ENCODE results near the gene ELMOD3. TPM values are rescaled to one million over a fixed set of nuclear protein-coding genes. Genes with fewer than 3 reads are reported as not detected.
A peak's percentile ranks its signal among the peaks of the same experiment; 100 is the strongest.

ELMOD3 gene
- total RNA-seq, 1 donor from 2014 or later: 21.5 TPM

DNA sequence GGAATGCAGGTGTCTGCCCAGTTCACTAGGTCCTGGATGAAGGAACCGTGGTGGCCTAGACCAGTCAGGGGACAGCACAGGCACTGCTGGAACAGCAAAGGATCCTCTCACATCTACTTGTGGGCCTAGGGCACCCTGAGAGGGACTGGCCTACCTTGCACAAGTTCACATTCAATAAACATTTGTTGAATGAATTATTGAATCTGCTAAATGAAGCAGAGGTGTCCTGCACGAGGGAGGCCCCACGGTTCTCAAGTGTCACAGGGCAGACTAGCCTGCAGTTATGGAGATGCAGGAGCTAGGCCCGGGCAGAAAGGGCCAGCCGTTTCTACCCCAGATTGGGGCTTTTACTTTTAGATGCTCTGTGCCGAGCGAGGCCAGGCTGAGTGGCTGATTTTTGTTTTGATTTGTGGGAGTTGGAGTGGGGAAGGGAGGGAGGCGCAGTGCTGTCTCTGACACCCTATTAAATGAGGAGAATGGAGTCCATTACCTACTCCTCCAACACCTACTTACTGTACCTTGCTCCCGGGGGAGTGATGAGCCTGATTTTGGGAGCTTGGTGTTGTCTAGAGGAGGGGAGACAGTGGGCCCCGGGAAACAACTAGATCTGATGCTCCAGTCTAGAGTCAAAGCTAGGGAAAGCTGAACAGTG is 82.4 kb downstream of the ELMOD3 start:
- Histone ChIP-seq H4K20me1 (ENCODE audit: low read depth) (no peaks in the 10 kb centered on the region), H3K9ac (no peak overlapping the region), H3F3A (ENCODE audit: low read depth) (peaks cover 17% of the 10 kb centered on the region), H3K4me3 (peak overlapping the region; percentile 49), H3K79me2 (ENCODE audit: low read depth) (no peaks in the 10 kb centered on the region), H3K36me3 (no peaks in the 10 kb centered on the region), H3K9me3 (ENCODE audit: low read depth) (no peaks in the 10 kb centered on the region), H2AFZ (replicated peaks) (peak overlapping the region; percentile 88), H3K27me3 (peaks cover 11% of the 10 kb centered on the region), H3K4me1 (peaks cover 12% of the 10 kb centered on the region), H3K27ac (no peak overlapping the region), H3K4me2 (peak overlapping the region; percentile 83)
- no peak for DNase-seq (ENCODE audit: low spot score)
- no peaks in the 10 kb centered on the region for H3K9me3 Mint-ChIP-seq
- H3K4me3 Mint-ChIP-seq: peak overlapping the region; percentile 73
- H3K36me3 Mint-ChIP-seq: no peaks in the 10 kb centered on the region
- peaks cover 51% of the 10 kb centered on the region for H3K4me1 Mint-ChIP-seq
- H3K27me3 Mint-ChIP-seq (ENCODE audit: insufficient read depth, low read depth): peaks cover 13% of the 10 kb centered on the region
- TF ChIP-seq, protein P1, sequence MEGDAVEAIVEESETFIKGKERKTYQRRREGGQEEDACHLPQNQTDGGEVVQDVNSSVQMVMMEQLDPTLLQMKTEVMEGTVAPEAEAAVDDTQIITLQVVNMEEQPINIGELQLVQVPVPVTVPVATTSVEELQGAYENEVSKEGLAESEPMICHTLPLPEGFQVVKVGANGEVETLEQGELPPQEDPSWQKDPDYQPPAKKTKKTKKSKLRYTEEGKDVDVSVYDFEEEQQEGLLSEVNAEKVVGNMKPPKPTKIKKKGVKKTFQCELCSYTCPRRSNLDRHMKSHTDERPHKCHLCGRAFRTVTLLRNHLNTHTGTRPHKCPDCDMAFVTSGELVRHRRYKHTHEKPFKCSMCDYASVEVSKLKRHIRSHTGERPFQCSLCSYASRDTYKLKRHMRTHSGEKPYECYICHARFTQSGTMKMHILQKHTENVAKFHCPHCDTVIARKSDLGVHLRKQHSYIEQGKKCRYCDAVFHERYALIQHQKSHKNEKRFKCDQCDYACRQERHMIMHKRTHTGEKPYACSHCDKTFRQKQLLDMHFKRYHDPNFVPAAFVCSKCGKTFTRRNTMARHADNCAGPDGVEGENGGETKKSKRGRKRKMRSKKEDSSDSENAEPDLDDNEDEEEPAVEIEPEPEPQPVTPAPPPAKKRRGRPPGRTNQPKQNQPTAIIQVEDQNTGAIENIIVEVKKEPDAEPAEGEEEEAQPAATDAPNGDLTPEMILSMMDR (IDR thresholded peaks at IDR 0.05): no peak
- TF ChIP-seq EZH2 (IDR thresholded peaks at IDR 0.05) (no peak), EZH2phosphoT487 (IDR thresholded peaks at IDR 0.05) (no peak)
- H3K27ac Mint-ChIP-seq: peak overlapping the region; percentile 98

- Mint-ChIP-seq H3K36me3 (no peaks in the 10 kb centered on the region), H3K4me3 (peak overlapping the region; percentile 78), H3K27me3 (ENCODE audit: insufficient read depth, low read depth) (peaks cover 13% of the 10 kb centered on the region), H3K27ac (peak overlapping the region; percentile 98), H3K9me3 (no peaks in the 10 kb centered on the region), H3K4me1 (peaks cover 49% of the 10 kb centered on the region)
- H3K27me3 ChIP-seq: peaks cover 11% of the 10 kb centered on the region
- no peak overlapping the region for H3K27ac ChIP-seq
- TF ChIP-seq, protein P1 (IDR thresholded peaks at IDR 0.05): no peak
- no peak for TF ChIP-seq EZH2 (IDR thresholded peaks at IDR 0.05)
- no peak for TF ChIP-seq EZH2phosphoT487 (IDR thresholded peaks at IDR 0.05)
- H3K9me3 ChIP-seq (ENCODE audit: low read depth): no peaks in the 10 kb centered on the region
- peak overlapping the region; percentile 83 for H3K4me2 ChIP-seq
- no peaks in the 10 kb centered on the region for H4K20me1 ChIP-seq (ENCODE audit: low read depth)
- peak overlapping the region; percentile 88 for H2AFZ ChIP-seq (replicated peaks)
- peak overlapping the region; percentile 49 for H3K4me3 ChIP-seq
- H3K4me1 ChIP-seq: peaks cover 11% of the 10 kb centered on the region
- H3F3A ChIP-seq (ENCODE audit: low read depth): peaks cover 17% of the 10 kb centered on the region
- DNase-seq (ENCODE audit: low spot score): peak; percentile 70
- no peaks in the 10 kb centered on the region for H3K79me2 ChIP-seq (ENCODE audit: low read depth)
- no peak overlapping the region for H3K9ac ChIP-seq
- no peaks in the 10 kb centered on the region for H3K36me3 ChIP-seq
Observed at GRCh38 chr2:85437488-85438200, 83.1 kb downstream of the ELMOD3 start.

DNA sequence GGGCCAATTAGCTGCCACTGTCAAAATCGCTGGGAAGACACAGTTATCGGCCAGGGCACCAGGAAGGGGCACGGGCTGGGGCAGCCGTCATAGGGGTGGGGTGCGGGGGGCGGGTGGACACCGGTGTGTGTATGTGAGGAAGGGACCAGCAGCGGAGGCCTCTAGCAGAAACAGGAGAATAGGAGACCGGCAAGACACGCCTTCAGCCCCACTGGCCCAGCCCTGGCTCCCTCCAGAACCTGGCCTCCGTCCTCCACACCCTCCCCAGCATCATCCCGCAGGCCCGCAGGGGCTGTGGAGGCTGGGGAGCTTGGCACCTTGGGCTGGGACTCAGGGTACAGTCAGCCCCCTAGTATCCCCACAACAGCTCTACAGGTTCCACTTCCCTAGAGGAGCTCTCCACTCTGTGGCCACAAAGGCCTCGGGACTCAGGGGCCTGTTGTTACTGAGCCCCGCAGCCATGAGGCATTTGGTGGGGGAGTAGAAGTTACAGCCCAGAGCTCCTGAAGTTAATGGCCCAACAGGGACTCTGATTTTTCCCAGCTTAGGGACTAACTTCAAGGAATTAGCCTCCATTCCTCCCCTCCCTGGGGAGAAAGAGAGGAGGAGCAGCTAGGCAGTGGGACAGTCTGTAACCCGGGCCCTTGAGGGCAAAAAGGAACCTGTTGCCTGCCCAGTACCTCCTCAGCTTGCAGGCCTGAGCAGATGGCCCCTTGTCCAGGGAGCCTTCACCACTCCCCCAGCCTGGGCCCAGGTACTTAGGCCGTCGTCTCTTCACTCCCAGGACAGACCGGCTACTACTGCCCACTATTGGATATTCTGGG is 83.8 kb downstream of the ELMOD3 start:
- H3K36me3 Mint-ChIP-seq: no peaks in the 10 kb centered on the region
- no peaks in the 10 kb centered on the region for H3K36me3 ChIP-seq
- peak overlapping the region; percentile 83 for H3K4me2 ChIP-seq
- peaks cover 17% of the 10 kb centered on the region for H3F3A ChIP-seq (ENCODE audit: low read depth)
- DNase-seq (ENCODE audit: low spot score): no peak
- H3K9ac ChIP-seq: no peak overlapping the region
- H2AFZ ChIP-seq (replicated peaks): peak overlapping the region; percentile 88
- peaks cover 11% of the 10 kb centered on the region for H3K4me1 ChIP-seq
- TF ChIP-seq, protein P1 (IDR thresholded peaks at IDR 0.05): no peak
- no peak for TF ChIP-seq EZH2 (IDR thresholded peaks at IDR 0.05)
- no peak for TF ChIP-seq EZH2phosphoT487 (IDR thresholded peaks at IDR 0.05)
- no peaks in the 10 kb centered on the region for H4K20me1 ChIP-seq (ENCODE audit: low read depth)
- no peaks in the 10 kb centered on the region for H3K9me3 Mint-ChIP-seq
- peak overlapping the region; percentile 78 for H3K4me3 Mint-ChIP-seq
- no peaks in the 10 kb centered on the region for H3K79me2 ChIP-seq (ENCODE audit: low read depth)
- peak overlapping the region; percentile 49 for H3K4me3 ChIP-seq
- H3K9me3 ChIP-seq (ENCODE audit: low read depth): no peaks in the 10 kb centered on the region
- no peak overlapping the region for H3K27ac ChIP-seq
- peaks cover 11% of the 10 kb centered on the region for H3K27me3 ChIP-seq
- H3K4me1 Mint-ChIP-seq: peaks cover 44% of the 10 kb centered on the region
- H3K27me3 Mint-ChIP-seq (ENCODE audit: insufficient read depth, low read depth): peaks cover 13% of the 10 kb centered on the region
- peak overlapping the region; percentile 87 for H3K27ac Mint-ChIP-seq
